ENCODE measurements around the gene EIF3CL.
"Not testable (repeated sequence)": the region's sequence is repeated elsewhere in the genome, so short reads cannot be mapped to it uniquely, and the experiment has no call there.

DNA sequence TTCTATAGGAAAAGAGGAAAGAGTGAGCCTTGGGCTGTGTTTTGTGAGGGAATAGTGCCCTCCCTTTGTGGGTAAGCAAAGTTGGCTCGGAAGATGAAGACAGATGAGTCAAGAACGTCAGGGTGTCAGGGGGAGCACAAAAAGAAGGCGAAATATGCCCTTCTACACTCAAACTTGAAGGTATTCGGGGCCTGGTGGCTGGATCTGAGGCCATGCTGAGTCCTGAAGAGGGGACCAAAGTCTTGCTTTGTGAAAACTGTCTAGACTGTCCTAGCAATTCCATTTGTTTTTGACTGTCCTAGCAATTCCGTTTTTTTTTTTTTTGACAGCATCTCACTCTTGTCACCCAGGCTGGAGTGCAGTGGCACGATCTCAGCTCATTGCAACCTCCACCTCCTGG lies 35.3 kb upstream of the EIF3CL start:
- not testable (repeated sequence) for TF ChIP-seq CTCF (IDR thresholded peaks at IDR 0.05; ENCODE audit: control extremely low read depth in 1 of 3, insufficient read depth in 1 of 3, low read depth in 1 of 3, low read length in 3 of 3); USF2 (IDR thresholded peaks at IDR 0.05; ENCODE audit: low read length); EZH2 (IDR thresholded peaks at IDR 0.05; ENCODE audit: low read depth, low read length, severe bottlenecking); POLR2A (IDR thresholded peaks at IDR 0.05; ENCODE audit: control extremely low read depth in 1 of 2, low read depth in 2 of 2, low read length in 2 of 2); KDM1A (IDR thresholded peaks at IDR 0.05; ENCODE audit: borderline replicate concordance, low read length); POLR2AphosphoS5 (IDR thresholded peaks at IDR 0.05; ENCODE audit: low read depth, low read length)
